Measurements from ENCODE around the gene PRSS38. TPM values are rescaled to one million over a fixed set of nuclear protein-coding genes. Genes with fewer than 3 reads are reported as not detected.
A peak's percentile ranks its signal among the peaks of the same experiment; 100 is the strongest.

PRSS38 gene
- total RNA-seq, 2 donors from 2014 or later = not detected

- Mint-ChIP-seq H3K4me3 (no peak overlapping the region), H3K27me3 (ENCODE audit: insufficient read depth) (peaks cover 46% of the 10 kb centered on the region), H3K36me3 (ENCODE audit: low read depth) (no peaks in the 10 kb centered on the region), H3K4me1 (peaks cover 8% of the 10 kb centered on the region), H3K9me3 (no peaks in the 10 kb centered on the region), H3K27ac (no peak overlapping the region)
- WGBS, 2 experiments (ENCODE audit: insufficient coverage in 1 of 2, insufficient read length in 1 of 2) = 86 to 93% methylated on average over 2 of the region's 2 CpGs
- Histone ChIP-seq H3K9me3 (ENCODE audit: control insufficient read depth, low read length) (no peaks in the 10 kb centered on the region), H3K27me3 (ENCODE audit: control insufficient read depth, insufficient read depth, low read length, poor library complexity, severe bottlenecking) (peaks cover 47% of the 10 kb centered on the region), H3K27ac (ENCODE audit: low read depth, low read length) (no peak overlapping the region), H3K4me1 (ENCODE audit: control insufficient read depth, insufficient read depth, low read length) (peaks cover 8% of the 10 kb centered on the region), H3K36me3 (ENCODE audit: control insufficient read depth, insufficient read depth, low read length) (no peaks in the 10 kb centered on the region), H3K4me3 (ENCODE audit: low read length) (no peak overlapping the region), H3K9ac (ENCODE audit: extremely low read depth, low read length, poor library complexity, severe bottlenecking) (no peak overlapping the region)
- no peak for DNase-seq
- no peak for TF ChIP-seq CTCF (conservative IDR thresholded peaks at IDR 0.05)
Observed at GRCh38 chr1:227790034-227790400, 25.5 kb upstream of the PRSS38 start.

GRCh38 chr1:227790868-227791267 is 24.6 kb upstream of the PRSS38 start:
- peaks cover 8% of the 10 kb centered on the region for H3K4me1 Mint-ChIP-seq
- peak; percentile 37 for DNase-seq

GRCh38 chr1:227791425-227792143 is 23.9 kb upstream of the PRSS38 start:
- H3K27ac Mint-ChIP-seq = no peak overlapping the region

More at GRCh38 chr1:227790868-227791267, 24.6 kb upstream of the PRSS38 start:
- H3K4me3 ChIP-seq (ENCODE audit: low read length) = no peak overlapping the region
- H3K9ac ChIP-seq (ENCODE audit: extremely low read depth, low read length, poor library complexity, severe bottlenecking) = no peak overlapping the region
- WGBS, 2 experiments (ENCODE audit: insufficient coverage in 1 of 2, insufficient read length in 1 of 2) = 92 to 93% methylated on average over 4 of the region's 4 CpGs
- H3K4me1 ChIP-seq (ENCODE audit: control insufficient read depth, insufficient read depth, low read length) = peaks cover 8% of the 10 kb centered on the region
- peaks cover 40% of the 10 kb centered on the region for H3K27me3 Mint-ChIP-seq (ENCODE audit: insufficient read depth)
- no peaks in the 10 kb centered on the region for H3K36me3 Mint-ChIP-seq (ENCODE audit: low read depth)
- H3K27ac Mint-ChIP-seq = no peak overlapping the region
- H3K36me3 ChIP-seq (ENCODE audit: control insufficient read depth, insufficient read depth, low read length) = no peaks in the 10 kb centered on the region
- H3K4me3 Mint-ChIP-seq = no peak overlapping the region
- H3K9me3 ChIP-seq (ENCODE audit: control insufficient read depth, low read length) = no peaks in the 10 kb centered on the region
- no peak overlapping the region for H3K27ac ChIP-seq (ENCODE audit: low read depth, low read length)
- no peaks in the 10 kb centered on the region for H3K9me3 Mint-ChIP-seq
- H3K27me3 ChIP-seq (ENCODE audit: control insufficient read depth, insufficient read depth, low read length, poor library complexity, severe bottlenecking) = peaks cover 41% of the 10 kb centered on the region
- no peak for TF ChIP-seq CTCF (conservative IDR thresholded peaks at IDR 0.05)

More at GRCh38 chr1:227791425-227792143, 23.9 kb upstream of the PRSS38 start:
- H3K9ac ChIP-seq (ENCODE audit: extremely low read depth, low read length, poor library complexity, severe bottlenecking) = no peak overlapping the region
- H3K27me3 Mint-ChIP-seq (ENCODE audit: insufficient read depth) = peaks cover 33% of the 10 kb centered on the region
- H3K36me3 ChIP-seq (ENCODE audit: control insufficient read depth, insufficient read depth, low read length) = no peaks in the 10 kb centered on the region
- DNase-seq = no peak
- 93 to 95% methylated on average over 2 to 6 of the region's 6 CpGs for WGBS, 2 experiments (ENCODE audit: insufficient coverage in 1 of 2, insufficient read length in 1 of 2)
- H3K36me3 Mint-ChIP-seq (ENCODE audit: low read depth) = no peaks in the 10 kb centered on the region
- no peak overlapping the region for H3K4me3 ChIP-seq (ENCODE audit: low read length)
- H3K4me1 ChIP-seq (ENCODE audit: control insufficient read depth, insufficient read depth, low read length) = peaks cover 8% of the 10 kb centered on the region
- peaks cover 34% of the 10 kb centered on the region for H3K27me3 ChIP-seq (ENCODE audit: control insufficient read depth, insufficient read depth, low read length, poor library complexity, severe bottlenecking)
- H3K9me3 Mint-ChIP-seq = no peaks in the 10 kb centered on the region
- H3K4me1 Mint-ChIP-seq = peaks cover 8% of the 10 kb centered on the region
- no peak for TF ChIP-seq CTCF (conservative IDR thresholded peaks at IDR 0.05)
- H3K9me3 ChIP-seq (ENCODE audit: control insufficient read depth, low read length) = no peaks in the 10 kb centered on the region
- H3K27ac ChIP-seq (ENCODE audit: low read depth, low read length) = no peak overlapping the region
- H3K4me3 Mint-ChIP-seq = no peak overlapping the region
